ENCODE measurements around the gene IGSF9.

DNA sequence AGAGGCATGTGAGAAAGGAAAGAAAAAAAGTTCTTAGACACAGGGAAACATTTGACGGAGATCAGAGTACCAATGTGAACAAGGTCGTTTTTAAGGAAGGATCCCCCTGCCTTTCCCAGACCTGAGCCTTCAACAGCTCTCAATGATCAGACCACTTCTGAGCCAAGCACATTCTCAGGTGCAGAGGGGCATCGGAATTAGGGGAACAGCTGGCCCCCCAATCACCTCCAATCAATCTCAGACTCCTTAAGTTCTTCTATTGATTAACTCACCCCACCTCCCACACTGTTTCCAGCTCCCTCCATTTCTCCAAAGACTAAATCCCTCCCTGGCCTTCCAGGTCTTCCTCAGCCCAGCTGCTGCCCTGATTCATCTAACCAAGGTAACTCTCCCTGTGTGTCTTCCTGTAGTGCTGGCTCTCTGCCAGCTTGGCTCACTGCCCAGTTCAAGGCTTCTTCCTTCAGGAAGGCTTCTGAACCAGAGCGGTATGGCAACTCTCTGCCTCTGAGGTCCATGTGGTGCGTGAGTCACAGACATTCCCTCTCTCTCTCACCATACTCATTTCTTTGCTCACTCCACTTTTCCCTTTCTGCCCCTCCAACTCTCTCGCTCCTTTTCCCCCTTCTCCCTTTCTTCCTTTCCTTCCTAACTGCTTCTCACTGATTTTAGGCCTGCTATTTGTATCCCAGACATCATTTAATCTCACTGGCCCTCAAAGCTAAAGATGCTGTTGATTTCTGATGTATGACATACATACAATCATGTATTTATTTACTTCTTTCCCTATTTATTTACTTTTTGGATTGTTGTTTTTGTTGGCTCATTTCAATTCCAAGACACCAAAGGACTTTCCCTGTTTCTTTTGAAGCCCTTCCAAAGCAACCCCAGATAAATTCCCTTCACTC lies 63.5 kb downstream of the IGSF9 start:
- TF ChIP-seq, protein P1, sequence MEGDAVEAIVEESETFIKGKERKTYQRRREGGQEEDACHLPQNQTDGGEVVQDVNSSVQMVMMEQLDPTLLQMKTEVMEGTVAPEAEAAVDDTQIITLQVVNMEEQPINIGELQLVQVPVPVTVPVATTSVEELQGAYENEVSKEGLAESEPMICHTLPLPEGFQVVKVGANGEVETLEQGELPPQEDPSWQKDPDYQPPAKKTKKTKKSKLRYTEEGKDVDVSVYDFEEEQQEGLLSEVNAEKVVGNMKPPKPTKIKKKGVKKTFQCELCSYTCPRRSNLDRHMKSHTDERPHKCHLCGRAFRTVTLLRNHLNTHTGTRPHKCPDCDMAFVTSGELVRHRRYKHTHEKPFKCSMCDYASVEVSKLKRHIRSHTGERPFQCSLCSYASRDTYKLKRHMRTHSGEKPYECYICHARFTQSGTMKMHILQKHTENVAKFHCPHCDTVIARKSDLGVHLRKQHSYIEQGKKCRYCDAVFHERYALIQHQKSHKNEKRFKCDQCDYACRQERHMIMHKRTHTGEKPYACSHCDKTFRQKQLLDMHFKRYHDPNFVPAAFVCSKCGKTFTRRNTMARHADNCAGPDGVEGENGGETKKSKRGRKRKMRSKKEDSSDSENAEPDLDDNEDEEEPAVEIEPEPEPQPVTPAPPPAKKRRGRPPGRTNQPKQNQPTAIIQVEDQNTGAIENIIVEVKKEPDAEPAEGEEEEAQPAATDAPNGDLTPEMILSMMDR (conservative IDR thresholded peaks at IDR 0.05 in 1 of 2, IDR thresholded peaks at IDR 0.05 in 1 of 2; ENCODE audit: extremely low read depth in 1 of 2, insufficient read depth in 1 of 2, low read depth in 1 of 2, low read length in 2 of 2), result no peak
- no peak for TF ChIP-seq EZH2 (IDR thresholded peaks at IDR 0.05; ENCODE audit: borderline replicate concordance, low read length)

Measured in mammary epithelial cell (primary cell).